Astrocyte of the cerebellum (primary cell): Measurements from ENCODE around the gene LDB2.

Experiments
- DNase-seq: peaks from one replicate; pipeline ENCODE4 v3.0.0-alpha.2; 2011; ENCODE audit warnings: low read depth
- H3K4me3 ChIP-seq: 2 replicates; pipeline ENCODE4 v1.5.1; 2011; ENCODE audit warnings: mild to moderate bottlenecking, low read depth, low read length, moderate library complexity
- in situ Hi-C: cut with HindIII; loops from 2 replicates; pipeline ENCODE4 v1.10.0; 2017; ENCODE audit warnings: low sequenced_read_pairs
- TF ChIP-seq, protein P1 (sequence below): IDR thresholded peaks from 2 replicates; pipeline ENCODE4 v1.5.1; 2012; ENCODE audit warnings: low read length, low read depth, moderate library complexity, mild to moderate bottlenecking; ENCODE audit errors: missing control alignments

Gene LDB2

DNA sequence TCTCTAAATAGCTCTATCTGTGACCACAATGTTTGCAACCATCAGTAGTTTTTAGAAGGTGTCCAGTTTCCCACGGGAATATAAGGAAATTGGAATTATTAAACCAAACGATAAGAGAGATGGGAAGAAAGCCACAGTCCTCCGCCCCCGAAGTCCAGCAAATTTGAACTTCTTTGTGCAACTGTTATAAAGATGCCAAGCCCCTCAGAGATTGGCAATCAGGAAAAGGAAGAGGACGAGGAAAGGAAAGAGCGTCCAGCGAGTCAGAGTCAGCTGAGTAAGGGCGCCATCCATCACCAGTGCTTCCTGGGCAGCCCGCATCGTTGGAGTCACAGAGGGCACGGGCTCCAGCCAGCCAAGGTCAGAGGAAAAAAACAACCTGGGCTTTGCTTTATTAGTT, 35.7 kb downstream of the LDB2 start:
- DNase-seq = no peak
- TF ChIP-seq, protein P1, sequence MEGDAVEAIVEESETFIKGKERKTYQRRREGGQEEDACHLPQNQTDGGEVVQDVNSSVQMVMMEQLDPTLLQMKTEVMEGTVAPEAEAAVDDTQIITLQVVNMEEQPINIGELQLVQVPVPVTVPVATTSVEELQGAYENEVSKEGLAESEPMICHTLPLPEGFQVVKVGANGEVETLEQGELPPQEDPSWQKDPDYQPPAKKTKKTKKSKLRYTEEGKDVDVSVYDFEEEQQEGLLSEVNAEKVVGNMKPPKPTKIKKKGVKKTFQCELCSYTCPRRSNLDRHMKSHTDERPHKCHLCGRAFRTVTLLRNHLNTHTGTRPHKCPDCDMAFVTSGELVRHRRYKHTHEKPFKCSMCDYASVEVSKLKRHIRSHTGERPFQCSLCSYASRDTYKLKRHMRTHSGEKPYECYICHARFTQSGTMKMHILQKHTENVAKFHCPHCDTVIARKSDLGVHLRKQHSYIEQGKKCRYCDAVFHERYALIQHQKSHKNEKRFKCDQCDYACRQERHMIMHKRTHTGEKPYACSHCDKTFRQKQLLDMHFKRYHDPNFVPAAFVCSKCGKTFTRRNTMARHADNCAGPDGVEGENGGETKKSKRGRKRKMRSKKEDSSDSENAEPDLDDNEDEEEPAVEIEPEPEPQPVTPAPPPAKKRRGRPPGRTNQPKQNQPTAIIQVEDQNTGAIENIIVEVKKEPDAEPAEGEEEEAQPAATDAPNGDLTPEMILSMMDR = no peak
- H3K4me3 ChIP-seq = no peak overlapping the region
- in situ Hi-C loops = no loop called here

DNA sequence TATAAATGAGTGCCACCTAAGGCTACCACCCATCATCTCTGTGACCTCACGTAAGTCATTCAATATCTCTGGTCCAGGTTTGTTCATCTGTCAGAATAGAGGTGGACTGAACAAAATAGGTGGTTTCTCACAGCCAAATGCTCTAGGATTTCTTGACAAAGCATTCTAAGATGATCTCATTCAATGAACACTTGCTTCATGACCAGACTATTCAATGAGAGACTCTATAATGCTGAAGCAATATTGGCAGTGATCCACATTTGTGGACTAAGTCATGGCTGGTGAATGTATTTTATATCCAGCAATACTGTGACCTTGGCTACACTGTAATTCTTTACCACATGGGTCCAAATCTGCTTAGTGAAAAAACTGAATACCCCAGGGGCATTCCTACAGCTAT, 37.9 kb downstream of the LDB2 start:
- TF ChIP-seq, protein P1 = no peak
- peak; percentile 91 for DNase-seq
- in situ Hi-C loops = no loop called here
- H3K4me3 ChIP-seq = no peak overlapping the region

DNA sequence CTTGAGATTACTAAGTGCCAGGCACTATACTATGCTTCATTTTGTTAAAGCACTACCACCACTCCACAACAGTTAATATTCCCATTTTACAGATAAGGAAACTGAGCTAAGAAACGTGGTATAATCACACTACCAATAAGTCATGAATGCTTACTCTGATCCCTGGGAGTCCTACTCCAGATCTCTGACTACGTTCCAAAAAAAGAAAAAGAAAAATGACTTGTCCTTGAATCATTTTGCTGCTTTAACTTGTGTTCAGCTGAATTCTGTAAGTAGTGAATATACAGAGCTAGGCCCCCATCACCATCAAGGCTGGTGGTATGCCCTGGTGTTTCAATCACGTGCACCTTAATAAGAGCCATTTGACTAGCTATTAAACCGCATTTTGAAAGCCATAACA, 39.4 kb downstream of the LDB2 start:
- TF ChIP-seq, protein P1 = no peak
- H3K4me3 ChIP-seq = no peak overlapping the region
- in situ Hi-C loops = no loop called here
- DNase-seq = no peak

DNA sequence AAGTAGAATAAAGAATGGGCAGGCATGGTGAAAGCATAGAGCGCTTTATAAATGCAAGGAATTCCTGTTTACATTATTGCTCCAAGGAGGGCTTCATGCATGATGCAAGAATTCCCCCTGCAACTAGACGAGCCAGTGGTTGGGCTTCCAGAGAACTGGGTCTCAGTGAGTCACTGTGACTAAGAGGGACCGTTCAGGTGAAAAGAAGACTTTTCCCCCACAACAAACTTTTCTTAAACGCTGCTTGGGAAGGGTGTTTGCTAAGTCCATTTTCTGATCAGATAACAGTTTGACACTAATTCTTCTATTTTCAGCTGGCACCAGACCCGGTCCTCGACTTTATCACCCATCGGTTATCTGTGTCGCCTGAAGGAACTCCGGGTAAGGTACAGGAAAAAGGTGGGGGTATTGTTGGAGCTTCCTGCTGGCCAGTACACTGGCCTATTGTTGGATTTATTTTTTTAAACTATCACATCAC, 40.1 kb downstream of the LDB2 start:
- H3K4me3 ChIP-seq = no peak overlapping the region
- in situ Hi-C loops = no loop called here
- peak; percentile 60 for DNase-seq
- TF ChIP-seq, protein P1 = no peak

DNA sequence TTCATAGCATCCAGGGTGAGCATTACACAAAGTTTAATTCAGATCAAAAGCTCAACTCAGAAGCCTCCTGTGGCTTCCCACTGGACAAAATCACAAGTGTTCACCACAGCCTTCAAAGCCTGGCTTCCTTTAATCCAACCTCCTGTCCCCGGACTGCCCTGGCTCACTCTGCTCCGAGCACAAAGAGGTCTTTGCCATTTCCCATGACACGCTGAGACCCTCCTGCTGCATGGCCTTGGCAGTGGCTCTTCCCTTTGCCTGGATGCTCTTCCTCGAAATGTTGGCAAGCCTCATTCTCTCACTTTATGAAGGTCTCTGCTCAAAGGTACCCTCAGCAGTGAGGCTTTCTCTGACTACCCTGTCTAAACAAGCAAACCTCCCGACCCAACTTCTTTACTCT, 41.0 kb downstream of the LDB2 start:
- no peak overlapping the region for H3K4me3 ChIP-seq
- TF ChIP-seq, protein P1 = no peak
- no peak for DNase-seq
- in situ Hi-C loops = no loop called here

DNA sequence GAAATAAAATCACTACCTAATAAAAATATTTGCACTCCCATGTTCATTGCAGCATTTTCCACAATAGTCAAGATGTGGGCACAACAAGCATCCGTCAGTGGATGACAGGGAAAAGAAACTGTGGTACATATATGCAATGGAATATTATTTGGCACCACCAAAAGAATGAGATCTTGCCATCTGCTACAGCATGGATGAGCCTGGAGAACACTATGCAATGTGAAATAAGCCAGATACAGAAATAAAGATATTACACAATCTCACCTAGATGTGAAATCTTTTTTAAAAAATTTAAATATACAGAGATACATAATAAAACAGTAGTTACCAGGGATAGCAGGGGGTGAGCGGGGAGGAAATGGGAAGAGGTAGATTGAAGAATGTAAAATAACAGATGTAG, 44.8 kb downstream of the LDB2 start:
- no peak for DNase-seq
- no peak overlapping the region for H3K4me3 ChIP-seq
- TF ChIP-seq, protein P1 = no peak
- in situ Hi-C loops = no loop called here

DNA sequence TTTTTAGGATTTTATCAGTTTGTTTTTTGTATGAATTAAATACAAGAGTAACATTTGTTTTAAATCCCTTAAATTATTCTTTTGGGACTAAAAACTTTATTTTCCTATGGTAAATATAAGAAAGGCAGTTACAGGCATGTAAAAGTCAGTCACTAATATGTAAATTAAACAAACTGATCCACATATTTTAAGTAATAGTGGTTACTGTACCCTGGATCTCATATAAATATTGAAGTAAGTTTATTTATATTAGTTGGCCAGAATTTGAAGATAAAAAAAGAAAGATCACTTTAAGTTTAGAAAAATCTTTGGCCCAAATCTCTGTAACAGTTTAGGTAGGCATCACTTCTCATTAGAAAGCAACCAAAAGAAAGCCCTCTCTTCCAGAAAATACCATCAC, 45.8 kb downstream of the LDB2 start:
- in situ Hi-C loops = no loop called here
- no peak for DNase-seq
- TF ChIP-seq, protein P1 = no peak
- no peak overlapping the region for H3K4me3 ChIP-seq
